Measurements from ENCODE around the gene MITF. TPM values are rescaled to one million over a fixed set of nuclear protein-coding genes. Genes with fewer than 3 reads are reported as not detected.

The MITF gene
- total and polyA plus RNA-seq, 3 experiments from 2014 or later, result 0.38 to 0.81 TPM; not detected in 1

- ChIA-PET POLR2A (no interaction called here), CTCF (no interaction called here)
- Mint-ChIP-seq H3K27ac (no peak overlapping the region), H3K9me3 (peaks cover under 1 to 11% (median 5%) of the 10 kb centered on the region in 5 donors), H3K27me3 (peaks cover 8 to 28% of the 10 kb centered on the region in 2 donors), H3K36me3 (no peaks in the 10 kb centered on the region), H3K4me1 (no peaks in the 10 kb centered on the region), H3K4me3 (no peak overlapping the region)
- DNase-seq, result no peak
- no peak overlapping the region for H3K4me3 ChIP-seq (ENCODE audit: low read length)
- no peak overlapping the region for H3K27ac ChIP-seq (ENCODE audit: low read depth, low read length)
- no peaks in the 10 kb centered on the region for H3K36me3 ChIP-seq (ENCODE audit: insufficient read depth, low read length)
- no peaks in the 10 kb centered on the region for H3K9me3 ChIP-seq (ENCODE audit: low read length)
- H3K27me3 ChIP-seq (ENCODE audit: insufficient read depth, low read length, poor library complexity, severe bottlenecking), result no peaks in the 10 kb centered on the region
- no peaks in the 10 kb centered on the region for H3K4me1 ChIP-seq (ENCODE audit: insufficient read depth, low read length)
These were observed 6.2 kb downstream of the MITF start for GRCh38 chr3:69745505-69745904.

- Histone ChIP-seq H3K9me3 (ENCODE audit: low read length) (no peaks in the 10 kb centered on the region), H3K4me1 (ENCODE audit: insufficient read depth, low read length) (no peaks in the 10 kb centered on the region), H3K27ac (ENCODE audit: low read depth, low read length) (no peak overlapping the region), H3K4me3 (ENCODE audit: low read length) (no peak overlapping the region), H3K27me3 (ENCODE audit: insufficient read depth, low read length, poor library complexity, severe bottlenecking) (no peaks in the 10 kb centered on the region), H3K36me3 (ENCODE audit: insufficient read depth, low read length) (no peaks in the 10 kb centered on the region)
- Mint-ChIP-seq H3K36me3 (no peaks in the 10 kb centered on the region), H3K4me3 (no peak overlapping the region), H3K27me3 (peaks cover 4 to 22% of the 10 kb centered on the region in 2 donors), H3K4me1 (no peaks in the 10 kb centered on the region), H3K9me3 (peaks cover 1 to 13% (median 3%) of the 10 kb centered on the region in 5 donors), H3K27ac (no peak overlapping the region)
- ChIA-PET CTCF (no interaction called here), POLR2A (no interaction called here)
- DNase-seq, result no peak
These were observed 6.9 kb downstream of the MITF start for GRCh38 chr3:69746119-69746518.

- Histone ChIP-seq H3K9me3 (ENCODE audit: low read length) (no peaks in the 10 kb centered on the region), H3K27me3 (ENCODE audit: insufficient read depth, low read length, poor library complexity, severe bottlenecking) (no peaks in the 10 kb centered on the region), H3K27ac (ENCODE audit: low read depth, low read length) (no peak overlapping the region), H3K4me3 (ENCODE audit: low read length) (no peak overlapping the region), H3K4me1 (ENCODE audit: insufficient read depth, low read length) (no peaks in the 10 kb centered on the region), H3K36me3 (ENCODE audit: insufficient read depth, low read length) (no peaks in the 10 kb centered on the region)
- ChIA-PET CTCF (no interaction called here), POLR2A (no interaction called here)
- DNase-seq, result no peak
- H3K4me1 Mint-ChIP-seq, result no peaks in the 10 kb centered on the region
- no peaks in the 10 kb centered on the region for H3K36me3 Mint-ChIP-seq
- peaks cover 5 to 6% of the 10 kb centered on the region in 2 donors for H3K27me3 Mint-ChIP-seq
- H3K4me3 Mint-ChIP-seq, result peak overlapping the region in 1 of 7 donors; percentile 33
- no peak overlapping the region for H3K27ac Mint-ChIP-seq
- H3K9me3 Mint-ChIP-seq, result peaks cover 0 to 10% (median 6%) of the 10 kb centered on the region in 5 donors
These were observed 8.4 kb downstream of the MITF start for GRCh38 chr3:69747511-69748258.

- no peaks in the 10 kb centered on the region for H3K4me1 Mint-ChIP-seq
- H3K4me1 ChIP-seq (ENCODE audit: insufficient read depth, low read length), result no peaks in the 10 kb centered on the region
- ChIA-PET POLR2A (no interaction called here), CTCF (no interaction called here)
- no peak overlapping the region for H3K4me3 Mint-ChIP-seq
- no peak overlapping the region for H3K4me3 ChIP-seq (ENCODE audit: low read length)
- no peak overlapping the region for H3K27ac ChIP-seq (ENCODE audit: low read depth, low read length)
- H3K27me3 Mint-ChIP-seq, result peaks cover 4 to 5% of the 10 kb centered on the region in 2 donors
- no peaks in the 10 kb centered on the region for H3K27me3 ChIP-seq (ENCODE audit: insufficient read depth, low read length, poor library complexity, severe bottlenecking)
- no peak overlapping the region for H3K27ac Mint-ChIP-seq
- H3K36me3 Mint-ChIP-seq, result no peaks in the 10 kb centered on the region
- H3K9me3 Mint-ChIP-seq, result peaks cover 0 to 8% (median 6%) of the 10 kb centered on the region in 5 donors
- H3K36me3 ChIP-seq (ENCODE audit: insufficient read depth, low read length), result no peaks in the 10 kb centered on the region
- H3K9me3 ChIP-seq (ENCODE audit: low read length), result no peaks in the 10 kb centered on the region
- no peak for DNase-seq
These were observed 9.2 kb downstream of the MITF start for GRCh38 chr3:69748503-69748902.

- CTCF ChIA-PET, result no interaction called here
- H3K4me1 ChIP-seq (ENCODE audit: insufficient read depth, low read length), result no peaks in the 10 kb centered on the region
- H3K27me3 Mint-ChIP-seq, result peaks cover 0 to 2% of the 10 kb centered on the region in 2 donors
- H3K36me3 ChIP-seq (ENCODE audit: insufficient read depth, low read length), result no peaks in the 10 kb centered on the region
- H3K4me1 Mint-ChIP-seq, result no peaks in the 10 kb centered on the region
- H3K4me3 ChIP-seq (ENCODE audit: low read length), result no peak overlapping the region
- no peaks in the 10 kb centered on the region for H3K9me3 ChIP-seq (ENCODE audit: low read length)
- no peak overlapping the region for H3K27ac Mint-ChIP-seq
- no peaks in the 10 kb centered on the region for H3K27me3 ChIP-seq (ENCODE audit: insufficient read depth, low read length, poor library complexity, severe bottlenecking)
- DNase-seq, result no peak
- no peak overlapping the region for H3K4me3 Mint-ChIP-seq
- H3K27ac ChIP-seq (ENCODE audit: low read depth, low read length), result no peak overlapping the region
- H3K36me3 Mint-ChIP-seq, result no peaks in the 10 kb centered on the region
- POLR2A ChIA-PET, result no interaction called here
- peaks cover 0 to 8% (median 6%) of the 10 kb centered on the region in 5 donors for H3K9me3 Mint-ChIP-seq
These were observed 10.2 kb downstream of the MITF start for GRCh38 chr3:69749461-69749860.

- Mint-ChIP-seq H3K9me3 (peaks cover 0 to 8% (median 6%) of the 10 kb centered on the region in 5 donors), H3K36me3 (no peaks in the 10 kb centered on the region), H3K27ac (no peak overlapping the region), H3K27me3 (peaks cover 0 to 2% of the 10 kb centered on the region in 2 donors), H3K4me1 (no peaks in the 10 kb centered on the region), H3K4me3 (no peak overlapping the region)
- CTCF ChIA-PET, result no interaction called here
- Histone ChIP-seq H3K4me3 (ENCODE audit: low read length) (no peak overlapping the region), H3K9me3 (ENCODE audit: low read length) (no peaks in the 10 kb centered on the region), H3K27me3 (ENCODE audit: insufficient read depth, low read length, poor library complexity, severe bottlenecking) (no peaks in the 10 kb centered on the region), H3K4me1 (ENCODE audit: insufficient read depth, low read length) (no peaks in the 10 kb centered on the region), H3K27ac (ENCODE audit: low read depth, low read length) (no peak overlapping the region), H3K36me3 (ENCODE audit: insufficient read depth, low read length) (no peaks in the 10 kb centered on the region)
- POLR2A ChIA-PET, result no interaction called here
- DNase-seq, result no peak
These were observed 11.3 kb downstream of the MITF start for GRCh38 chr3:69750549-69750948.

GRCh38 chr3:69751074-69751476 lies 11.8 kb downstream of the MITF start:
- H3K27me3 Mint-ChIP-seq, result peaks cover 0 to 2% of the 10 kb centered on the region in 2 donors
- no peaks in the 10 kb centered on the region for H3K36me3 ChIP-seq (ENCODE audit: insufficient read depth, low read length)
- H3K4me1 ChIP-seq (ENCODE audit: insufficient read depth, low read length), result no peaks in the 10 kb centered on the region
- H3K4me1 Mint-ChIP-seq, result no peaks in the 10 kb centered on the region
- ChIA-PET POLR2A (no interaction called here), CTCF (no interaction called here)
- peaks cover 0 to 8% (median 6%) of the 10 kb centered on the region in 5 donors for H3K9me3 Mint-ChIP-seq
- H3K27ac ChIP-seq (ENCODE audit: low read depth, low read length), result no peak overlapping the region
- H3K36me3 Mint-ChIP-seq, result no peaks in the 10 kb centered on the region
- no peak overlapping the region for H3K4me3 Mint-ChIP-seq
- no peak overlapping the region for H3K4me3 ChIP-seq (ENCODE audit: low read length)
- no peak overlapping the region for H3K27ac Mint-ChIP-seq
- no peaks in the 10 kb centered on the region for H3K9me3 ChIP-seq (ENCODE audit: low read length)
- H3K27me3 ChIP-seq (ENCODE audit: insufficient read depth, low read length, poor library complexity, severe bottlenecking), result no peaks in the 10 kb centered on the region
- DNase-seq, result no peak

GRCh38 chr3:69752241-69752640 lies 13.0 kb downstream of the MITF start:
- Mint-ChIP-seq H3K27ac (no peak overlapping the region), H3K27me3 (peaks cover 0 to 2% of the 10 kb centered on the region in 2 donors), H3K36me3 (no peaks in the 10 kb centered on the region), H3K4me1 (no peaks in the 10 kb centered on the region), H3K4me3 (no peak overlapping the region), H3K9me3 (peaks cover 0 to 8% (median 6%) of the 10 kb centered on the region in 5 donors)
- H3K9me3 ChIP-seq (ENCODE audit: low read length), result no peaks in the 10 kb centered on the region
- no peaks in the 10 kb centered on the region for H3K36me3 ChIP-seq (ENCODE audit: insufficient read depth, low read length)
- H3K27ac ChIP-seq (ENCODE audit: low read depth, low read length), result no peak overlapping the region
- DNase-seq, result no peak
- CTCF ChIA-PET, result no interaction called here
- H3K4me1 ChIP-seq (ENCODE audit: insufficient read depth, low read length), result no peaks in the 10 kb centered on the region
- POLR2A ChIA-PET, result no interaction called here
- H3K4me3 ChIP-seq (ENCODE audit: low read length), result no peak overlapping the region
- H3K27me3 ChIP-seq (ENCODE audit: insufficient read depth, low read length, poor library complexity, severe bottlenecking), result no peaks in the 10 kb centered on the region
